GM18517 (cell line): Measurements from ENCODE around the gene HSPB6.
A peak's percentile ranks its signal among the peaks of the same experiment; 100 is the strongest.

Source experiments
- ATAC-seq: cut with Tn5 transposase; IDR thresholded peaks from one replicate; pipeline ENCODE4 v1.9.1; 2021; ENCODE audit warnings: mild to moderate bottlenecking, moderate library complexity; ENCODE audit not compliant: unreplicated experiment

HSPB6 gene

GRCh38 chr19:35746531-35746930 lies 10.3 kb downstream of the HSPB6 start:
- no peak for ATAC-seq

- ATAC-seq, result no peak
Measured at GRCh38 chr19:35746087-35746462, 10.8 kb downstream of the HSPB6 start.

GRCh38 chr19:35745328-35746086 lies 11.3 kb downstream of the HSPB6 start, which contains the start of the genes PSENEN and U2AF1L4:
PSENEN (plus strand) TSS chr19:35745651; CDS start chr19:35745931, 280 bp downstream.
U2AF1L4 (minus strand) TSS chr19:35745418; CDS start chr19:35745391, 27 bp downstream.
- ATAC-seq, result peak; percentile 39

GRCh38 chr19:35744430-35745327 lies 12.2 kb downstream of the HSPB6 start:
- no peak for ATAC-seq

GRCh38 chr19:35743640-35744429 lies 13.0 kb downstream of the HSPB6 start:
- no peak for ATAC-seq

GRCh38 chr19:35742121-35742724 lies 14.6 kb downstream of the HSPB6 start, which contains the start of gene IGFLR1:
IGFLR1 (minus strand) TSS chr19:35742452; CDS start chr19:35741180, 1,272 bp downstream.
- no peak for ATAC-seq

- no peak for ATAC-seq
Measured at GRCh38 chr19:35741203-35741515, 15.7 kb downstream of the HSPB6 start.

GRCh38 chr19:35740423-35741202 lies 16.2 kb downstream of the HSPB6 start:
- peak; percentile 46 for ATAC-seq

GRCh38 chr19:35740108-35740422 lies 16.8 kb downstream of the HSPB6 start:
- no peak for ATAC-seq

- no peak for ATAC-seq
Measured at GRCh38 chr19:35739275-35740107, 17.3 kb downstream of the HSPB6 start.

GRCh38 chr19:35738887-35739229 lies 18.0 kb downstream of the HSPB6 start:
- ATAC-seq, result no peak

- ATAC-seq, result no peak
Measured at GRCh38 chr19:35738021-35738886, 18.6 kb downstream of the HSPB6 start.

- ATAC-seq, result no peak
Measured at GRCh38 chr19:35736913-35737886, 19.6 kb downstream of the HSPB6 start.

GRCh38 chr19:35734889-35735288 lies 21.9 kb downstream of the HSPB6 start:
- no peak for ATAC-seq

GRCh38 chr19:35734273-35734672 lies 22.6 kb downstream of the HSPB6 start:
- no peak for ATAC-seq

GRCh38 chr19:35733180-35734125 lies 23.4 kb downstream of the HSPB6 start:
- ATAC-seq, result no peak
